ENCODE data around the gene BCAM. TPM values are rescaled to one million over a fixed set of nuclear protein-coding genes. Genes with fewer than 3 reads are reported as not detected.
"Not testable (repeated sequence)": the region's sequence is repeated elsewhere in the genome, so short reads cannot be mapped to it uniquely, and the experiment has no call there.

Gene BCAM
- total RNA-seq, 2 experiments from 2014 or later, result not detected

DNA sequence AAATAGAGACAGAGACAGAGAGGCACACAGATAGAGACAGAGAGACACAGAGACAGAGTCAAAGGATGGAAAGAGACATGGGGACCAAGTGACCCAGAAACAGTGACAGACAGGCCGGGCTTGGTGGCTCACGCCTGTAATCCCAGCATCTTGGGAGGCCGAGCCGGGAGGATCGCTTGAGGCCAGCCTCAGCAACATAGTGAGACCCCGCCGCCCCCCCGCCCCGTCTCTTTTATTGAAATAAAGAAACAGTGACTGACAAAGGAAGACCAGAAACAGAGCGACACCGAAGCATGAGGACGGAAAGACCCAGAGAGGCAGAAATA, 36.3 kb downstream of the BCAM start:
- POLR2A ChIA-PET, result no interaction called here
- ATAC-seq (ENCODE audit: low read depth), result no peak
- DNase-seq, result no peak
- peaks cover 17% of the 10 kb centered on the region for H3K4me1 Mint-ChIP-seq
- peak overlapping the region; percentile 85 for H3K4me3 Mint-ChIP-seq
- no peaks in the 10 kb centered on the region for H3K36me3 Mint-ChIP-seq
- peaks cover 31% of the 10 kb centered on the region for H3K27me3 Mint-ChIP-seq
- peak overlapping the region; percentile 87 for H3K27ac Mint-ChIP-seq
- no peaks in the 10 kb centered on the region for H3K9me3 Mint-ChIP-seq

DNA sequence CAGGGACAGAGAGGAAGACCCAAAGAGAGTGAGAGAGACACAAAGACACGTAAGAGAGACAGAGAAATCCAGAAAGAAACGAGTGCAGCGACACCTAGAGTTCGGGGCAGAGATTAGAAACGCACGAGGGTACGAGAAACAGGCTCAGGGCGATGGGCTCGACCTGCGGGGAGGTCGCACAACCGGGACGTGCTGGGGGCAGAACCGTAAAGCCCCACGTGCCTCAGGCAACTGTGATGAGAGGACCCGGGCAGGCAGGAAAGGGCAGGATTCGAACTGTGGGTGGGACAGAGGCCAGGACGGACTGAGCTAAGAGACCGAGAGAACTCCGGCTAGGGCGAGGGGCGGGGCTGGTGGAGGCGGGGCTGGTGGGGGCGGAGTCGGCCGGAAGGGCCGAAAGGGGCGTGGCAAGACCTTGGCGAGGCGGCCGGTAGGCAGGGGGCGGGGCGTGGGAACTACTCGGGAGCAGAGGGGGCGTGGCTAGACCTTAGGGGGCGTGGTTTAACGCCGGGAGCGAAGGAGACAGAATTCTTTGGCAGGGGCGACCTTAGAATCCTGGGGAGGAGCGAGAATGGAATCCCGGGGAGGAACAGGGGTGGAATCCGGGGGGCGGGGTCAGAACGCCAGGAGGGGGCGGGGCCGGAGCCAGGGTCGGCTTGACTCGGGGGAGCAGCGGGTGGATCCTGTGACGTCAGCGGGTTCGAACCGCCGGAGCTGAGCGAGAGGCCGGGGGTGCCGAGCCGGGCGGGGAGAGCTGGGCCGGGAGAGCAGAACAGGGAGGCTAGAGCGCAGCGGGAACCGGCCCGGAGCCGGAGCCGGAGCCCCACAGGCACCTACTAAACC, 36.9 kb downstream of the BCAM start, which contains the start of gene NECTIN2:
Gene NECTIN2, plus strand, starts transcription at position 686 of the 843 bp plus-strand sequence. CDS start 229 bp downstream, outside the sequence.
- Mint-ChIP-seq H3K9me3 (no peaks in the 10 kb centered on the region), H3K27ac (peak within 1 kb of the TSS; percentile 87), H3K4me1 (peaks cover 17% of the 10 kb centered on the region), H3K4me3 (peak within 1 kb of the TSS; percentile 85), H3K27me3 (peaks cover 31% of the 10 kb centered on the region), H3K36me3 (no peaks in the 10 kb centered on the region)
- peak; percentile 94 for DNase-seq
- POLR2A ChIA-PET, result no interaction called here
- ATAC-seq (ENCODE audit: low read depth), result peak; percentile 76

DNA sequence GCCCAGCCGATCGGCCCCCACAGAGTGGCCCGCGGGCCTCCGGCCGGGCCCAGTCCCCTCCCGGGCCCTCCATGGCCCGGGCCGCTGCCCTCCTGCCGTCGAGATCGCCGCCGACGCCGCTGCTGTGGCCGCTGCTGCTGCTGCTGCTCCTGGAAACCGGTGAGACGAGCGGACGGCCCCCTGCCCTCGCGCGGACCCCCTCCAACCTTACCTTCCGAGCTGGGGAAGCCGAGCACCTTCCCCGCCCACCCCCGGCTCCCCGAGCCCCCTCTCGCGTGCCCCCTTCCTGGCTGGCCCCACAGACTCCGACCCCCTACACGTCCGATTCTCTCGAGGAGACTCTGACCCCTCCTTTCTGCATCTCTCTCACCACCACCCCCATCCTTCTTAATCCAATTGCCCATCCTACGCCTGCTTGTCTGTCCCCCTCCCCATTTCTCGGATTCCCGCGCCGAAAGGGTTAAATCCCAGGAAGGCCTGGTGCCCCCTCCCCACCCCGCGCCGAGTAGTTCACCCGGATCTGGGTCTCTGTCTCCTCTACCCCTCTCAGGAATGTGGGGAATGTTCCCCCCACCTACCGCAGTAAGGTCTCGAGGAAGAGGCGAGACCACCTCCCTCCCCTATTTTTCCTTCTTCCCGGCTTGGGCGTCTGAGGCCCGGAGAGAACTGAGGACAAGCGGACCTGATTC, 37.7 kb downstream of the BCAM start:
- Mint-ChIP-seq H3K27ac (peak overlapping the region; percentile 27), H3K27me3 (peaks cover 33% of the 10 kb centered on the region), H3K9me3 (no peaks in the 10 kb centered on the region), H3K4me1 (peaks cover 18% of the 10 kb centered on the region), H3K36me3 (no peaks in the 10 kb centered on the region), H3K4me3 (peak overlapping the region; percentile 85)
- POLR2A ChIA-PET, result no interaction called here
- ATAC-seq (ENCODE audit: low read depth) (no peak), DNase-seq (peak; percentile 36)

DNA sequence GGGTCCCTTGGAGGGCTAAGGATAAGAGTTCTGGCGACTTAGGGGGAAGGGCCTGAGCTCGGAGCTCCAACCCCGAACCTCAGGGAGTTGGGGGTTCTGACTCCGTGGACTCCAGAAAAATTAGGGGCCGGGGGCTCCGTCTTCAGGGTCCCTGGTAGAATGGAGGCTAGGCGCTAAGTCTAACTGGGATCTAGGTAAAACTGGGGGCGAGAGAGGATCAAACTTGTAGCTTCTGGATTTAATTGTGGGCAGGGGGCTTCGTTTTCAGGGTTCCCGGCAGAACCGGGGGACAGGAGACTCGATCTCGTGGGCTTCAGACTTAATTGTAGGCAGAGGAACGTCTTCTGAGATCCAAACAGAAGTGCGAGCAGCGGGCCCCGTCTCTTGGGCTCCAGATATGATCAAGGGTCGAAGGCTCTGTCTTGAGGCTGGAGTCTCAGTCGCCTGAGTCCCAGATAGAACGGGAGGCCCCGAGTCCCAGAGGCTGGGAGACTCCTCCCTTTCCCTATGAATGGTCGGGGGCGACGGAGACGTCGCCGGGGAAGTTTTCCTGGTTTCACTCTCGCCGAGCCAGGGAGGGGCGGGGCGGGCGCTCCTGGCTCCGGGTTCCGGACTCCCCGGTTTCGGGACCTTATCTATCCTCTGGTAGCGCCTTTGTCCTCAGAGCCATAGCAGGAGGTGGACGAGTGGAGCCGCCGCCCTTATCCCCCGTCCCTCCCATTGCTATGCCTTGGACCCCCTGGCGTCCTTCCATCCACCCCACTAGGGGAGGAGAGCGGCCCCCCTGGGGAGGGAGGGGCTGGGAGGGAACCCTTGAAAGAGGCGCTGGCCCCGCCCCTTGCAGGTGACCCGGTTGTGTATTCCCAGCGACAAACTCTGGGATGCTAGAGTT, 38.5 kb downstream of the BCAM start:
- Mint-ChIP-seq H3K27ac (peak overlapping the region; percentile 27), H3K4me3 (peak overlapping the region; percentile 73), H3K9me3 (no peaks in the 10 kb centered on the region), H3K27me3 (peaks cover 36% of the 10 kb centered on the region), H3K36me3 (no peaks in the 10 kb centered on the region), H3K4me1 (peaks cover 20% of the 10 kb centered on the region)
- ATAC-seq (ENCODE audit: low read depth), result no peak
- POLR2A ChIA-PET, result no interaction called here
- DNase-seq, result peak; percentile 32

DNA sequence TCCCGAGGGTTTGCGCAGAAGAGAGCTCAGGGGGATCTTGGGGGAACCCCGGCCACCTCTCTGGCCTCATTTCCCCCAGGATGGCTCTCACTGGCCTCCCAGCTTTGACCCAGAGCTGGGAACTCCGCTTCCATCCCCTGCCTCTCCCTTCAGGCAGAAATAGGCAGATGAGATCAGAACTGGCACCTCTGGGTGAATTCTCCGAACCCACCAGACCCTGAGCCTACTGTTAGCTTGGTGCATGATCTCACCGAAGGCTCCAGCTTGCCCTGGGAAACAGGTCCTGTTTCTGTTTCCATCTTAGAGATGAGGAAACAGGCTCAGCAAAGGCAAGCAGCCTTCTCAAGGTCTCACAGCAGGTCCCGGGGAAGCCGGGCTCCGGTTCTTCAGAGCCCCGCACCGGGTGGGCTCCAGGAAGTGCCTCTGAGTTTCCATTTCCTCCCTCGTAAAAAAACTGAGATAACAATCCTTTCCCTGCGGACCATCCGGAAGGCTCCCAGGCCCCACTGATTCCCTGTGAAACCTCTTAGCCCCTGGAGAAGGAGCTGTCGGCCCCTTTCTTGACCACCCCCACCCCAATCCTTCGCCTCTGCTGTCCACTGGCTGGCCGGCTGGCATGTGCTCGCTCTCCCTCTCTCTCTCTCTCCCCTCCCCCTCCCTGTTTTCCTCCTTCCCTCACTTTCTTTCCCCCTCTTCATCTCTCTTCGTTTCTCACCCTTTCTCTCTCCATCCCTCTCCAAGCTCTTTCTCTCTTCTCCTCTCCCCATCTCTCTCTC, 39.3 kb downstream of the BCAM start:
- Mint-ChIP-seq H3K27ac (no peak overlapping the region), H3K36me3 (no peaks in the 10 kb centered on the region), H3K9me3 (no peaks in the 10 kb centered on the region), H3K4me3 (no peak overlapping the region), H3K27me3 (peaks cover 36% of the 10 kb centered on the region), H3K4me1 (peaks cover 20% of the 10 kb centered on the region)
- DNase-seq (no peak), ATAC-seq (ENCODE audit: low read depth) (no peak)
- POLR2A ChIA-PET, result no interaction called here

DNA sequence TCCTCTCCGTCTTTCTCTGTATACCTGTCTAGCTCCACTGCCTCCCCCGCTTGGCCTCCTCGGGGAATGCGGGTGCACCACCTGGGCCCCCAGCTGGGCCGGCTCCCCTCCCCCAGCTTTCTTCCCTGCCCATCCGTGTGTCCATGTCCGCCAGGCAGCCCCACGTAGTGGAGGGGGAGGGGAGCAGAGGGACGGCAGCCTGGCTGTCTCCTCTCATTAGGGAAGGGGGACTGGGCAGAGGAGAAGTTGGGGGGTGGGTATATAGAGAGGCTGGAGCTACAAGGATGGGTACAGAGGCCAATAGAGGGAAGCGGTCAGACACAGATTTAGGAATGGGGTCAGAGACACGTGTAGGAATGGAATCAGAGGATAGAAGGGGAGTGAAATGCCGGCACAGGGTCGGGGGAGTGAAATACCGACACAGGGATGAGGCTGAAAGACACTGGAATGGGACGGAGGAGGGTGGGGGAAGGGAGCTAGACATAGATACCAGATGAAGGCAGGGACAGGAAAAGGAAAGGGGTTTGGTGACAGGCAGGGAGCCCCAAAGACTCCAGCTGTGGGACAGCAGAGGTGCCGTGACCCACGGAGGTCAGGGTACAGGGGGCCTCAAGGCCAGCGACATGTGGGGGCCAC, 40.0 kb downstream of the BCAM start:
- no peak for DNase-seq
- no peak overlapping the region for H3K27ac Mint-ChIP-seq
- peaks cover 20% of the 10 kb centered on the region for H3K4me1 Mint-ChIP-seq
- no peak for ATAC-seq (ENCODE audit: low read depth)
- H3K27me3 Mint-ChIP-seq, result peaks cover 43% of the 10 kb centered on the region
- H3K4me3 Mint-ChIP-seq, result no peak overlapping the region
- H3K36me3 Mint-ChIP-seq, result no peaks in the 10 kb centered on the region
- no peaks in the 10 kb centered on the region for H3K9me3 Mint-ChIP-seq
- POLR2A ChIA-PET, result no interaction called here

DNA sequence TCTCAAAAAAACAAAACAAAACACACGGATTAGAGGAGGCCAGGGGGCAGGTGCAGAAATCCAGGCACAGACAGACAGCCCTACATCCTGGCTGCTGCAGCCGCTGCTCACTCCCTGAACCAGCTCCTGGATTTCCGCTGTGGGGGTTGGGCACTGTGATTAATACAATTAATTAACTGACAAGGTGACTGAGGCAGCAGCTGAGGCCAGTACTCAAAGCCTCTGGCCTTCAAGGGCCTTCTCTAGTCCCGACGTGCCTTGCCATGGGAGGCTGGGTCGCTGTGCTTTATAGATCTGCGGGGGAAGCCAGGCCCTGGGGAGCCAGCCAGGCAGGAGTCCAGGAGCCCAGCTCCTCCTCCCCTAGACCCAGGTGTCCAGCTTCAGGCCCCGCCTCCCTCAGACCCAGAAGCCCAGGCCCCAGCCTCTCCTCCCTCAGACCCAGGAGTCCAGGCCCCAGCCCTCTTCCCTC, 41.8 kb downstream of the BCAM start:
- Mint-ChIP-seq H3K27ac (no peak overlapping the region), H3K4me1 (peaks cover 12% of the 10 kb centered on the region), H3K27me3 (peaks cover 40% of the 10 kb centered on the region), H3K9me3 (no peaks in the 10 kb centered on the region), H3K4me3 (no peak overlapping the region), H3K36me3 (no peaks in the 10 kb centered on the region)
- DNase-seq (no peak), ATAC-seq (ENCODE audit: low read depth) (no peak)
- POLR2A ChIA-PET, result no interaction called here

DNA sequence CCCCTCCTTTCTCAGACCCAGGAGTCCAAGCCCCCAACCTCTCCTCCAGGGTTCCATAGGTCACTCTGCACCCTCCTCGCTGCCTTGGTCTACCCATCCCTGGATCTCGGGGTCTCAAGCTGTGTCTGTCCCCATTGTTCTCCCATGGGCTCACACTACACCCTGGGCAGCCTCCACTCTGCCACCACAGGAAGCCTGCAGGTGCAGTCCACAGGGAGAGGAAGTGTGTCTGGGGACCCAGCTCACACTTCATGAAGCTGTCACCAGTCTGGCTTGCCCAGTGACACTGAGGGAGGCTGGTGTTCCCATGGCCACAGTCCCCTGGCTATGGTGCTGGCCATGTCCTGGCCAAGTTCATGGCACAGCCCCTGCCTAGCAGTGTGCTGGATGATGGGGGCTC, 42.5 kb downstream of the BCAM start:
- DNase-seq, result no peak
- H3K36me3 Mint-ChIP-seq, result no peaks in the 10 kb centered on the region
- H3K27ac Mint-ChIP-seq, result no peak overlapping the region
- H3K4me3 Mint-ChIP-seq, result no peak overlapping the region
- H3K9me3 Mint-ChIP-seq, result no peaks in the 10 kb centered on the region
- POLR2A ChIA-PET, result no interaction called here
- peaks cover 15% of the 10 kb centered on the region for H3K4me1 Mint-ChIP-seq
- ATAC-seq (ENCODE audit: low read depth), result peak; percentile 51
- peaks cover 40% of the 10 kb centered on the region for H3K27me3 Mint-ChIP-seq

DNA sequence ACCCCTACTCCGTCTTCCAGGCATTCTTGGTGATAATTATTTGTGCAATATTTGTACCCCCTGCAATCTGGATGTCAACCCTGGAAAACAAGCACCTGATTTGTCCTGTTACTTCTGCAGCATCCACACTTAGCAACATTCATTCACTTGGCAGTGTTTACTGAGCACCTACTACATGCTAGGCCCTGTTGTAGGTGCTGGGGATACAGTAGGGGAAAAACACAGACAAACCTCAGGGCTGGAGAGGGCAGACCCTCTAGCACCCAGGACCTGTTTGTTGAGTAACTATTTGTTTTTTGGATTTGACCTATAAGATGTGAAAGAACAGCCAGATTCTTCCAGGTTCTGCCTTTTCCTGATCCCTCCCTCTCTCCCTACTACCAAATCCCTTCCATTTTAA, 46.7 kb downstream of the BCAM start:
- Mint-ChIP-seq H3K4me1 (peaks cover 13% of the 10 kb centered on the region), H3K36me3 (no peaks in the 10 kb centered on the region), H3K27ac (no peak overlapping the region), H3K27me3 (peaks cover 12% of the 10 kb centered on the region), H3K4me3 (no peak overlapping the region), H3K9me3 (no peaks in the 10 kb centered on the region)
- ATAC-seq (ENCODE audit: low read depth) (no peak), DNase-seq (no peak)
- POLR2A ChIA-PET, result no interaction called here

DNA sequence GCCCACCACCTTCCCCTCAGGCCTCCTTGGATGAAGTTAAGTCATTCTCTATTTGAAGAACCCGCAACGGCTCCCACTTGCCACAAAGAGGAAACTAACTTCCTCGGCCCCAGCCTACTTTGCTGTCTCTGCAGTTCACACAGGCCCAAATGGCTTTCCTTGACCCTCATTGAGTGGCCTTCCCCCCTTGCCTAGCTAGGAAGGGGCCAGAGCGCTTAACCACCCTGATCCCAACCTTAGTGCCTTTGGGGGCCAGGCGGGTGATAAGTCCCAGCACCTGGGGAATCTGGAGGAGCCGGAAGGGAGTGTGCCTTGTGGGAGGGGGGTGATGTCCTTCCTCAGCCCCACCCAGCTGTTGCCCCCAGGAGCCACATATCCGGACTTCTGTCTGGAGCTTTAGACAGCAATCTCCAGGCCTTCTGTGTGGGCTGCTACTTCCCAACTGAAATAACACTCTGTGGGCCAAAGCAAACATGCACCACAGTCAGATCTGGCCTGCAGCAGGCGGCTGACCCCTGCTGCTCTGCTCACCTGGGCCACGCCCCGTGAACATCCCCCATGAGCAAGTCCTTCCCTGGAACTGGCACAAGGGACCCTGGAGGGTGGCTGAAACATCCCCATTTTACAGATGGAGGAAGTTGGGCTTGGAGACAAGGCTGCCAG, 47.6 kb downstream of the BCAM start:
- no peaks in the 10 kb centered on the region for H3K36me3 Mint-ChIP-seq
- peaks cover 12% of the 10 kb centered on the region for H3K27me3 Mint-ChIP-seq
- no peak for DNase-seq
- no peaks in the 10 kb centered on the region for H3K9me3 Mint-ChIP-seq
- H3K4me3 Mint-ChIP-seq, result no peak overlapping the region
- no peak for ATAC-seq (ENCODE audit: low read depth)
- H3K4me1 Mint-ChIP-seq, result peaks cover 9% of the 10 kb centered on the region
- peak overlapping the region; percentile 22 for H3K27ac Mint-ChIP-seq
- POLR2A ChIA-PET, result interaction anchor here (0.6 kb wide), 1 partner anchor 49 kb away, joined by 3 read pairs; no protein-coding TSS in a partner anchor

DNA sequence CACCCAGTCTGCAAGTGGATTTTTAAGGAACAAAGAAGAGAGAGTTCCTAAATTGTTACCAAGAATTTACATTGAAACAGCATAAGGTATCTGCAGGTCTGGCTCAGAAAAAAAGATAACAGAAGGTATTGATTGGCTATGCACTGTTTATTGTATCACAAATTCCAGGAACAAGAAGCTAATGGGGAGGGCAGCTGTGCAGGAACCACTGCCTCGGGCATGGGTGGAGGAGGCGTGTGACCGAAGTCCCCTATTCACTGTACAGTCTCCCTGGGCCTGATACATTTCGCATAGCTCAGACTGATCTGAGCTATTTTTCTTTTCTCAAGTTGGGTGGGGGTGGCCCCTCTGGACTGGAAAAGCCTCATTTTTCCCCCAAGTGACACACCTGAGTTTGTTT, 48.9 kb downstream of the BCAM start:
- peaks cover 15% of the 10 kb centered on the region for H3K27me3 Mint-ChIP-seq
- no peak overlapping the region for H3K4me3 Mint-ChIP-seq
- ATAC-seq (ENCODE audit: low read depth) (no peak), DNase-seq (no peak)
- peaks cover 7% of the 10 kb centered on the region for H3K4me1 Mint-ChIP-seq
- no peak overlapping the region for H3K27ac Mint-ChIP-seq
- POLR2A ChIA-PET, result no interaction called here
- no peaks in the 10 kb centered on the region for H3K9me3 Mint-ChIP-seq
- no peaks in the 10 kb centered on the region for H3K36me3 Mint-ChIP-seq

DNA sequence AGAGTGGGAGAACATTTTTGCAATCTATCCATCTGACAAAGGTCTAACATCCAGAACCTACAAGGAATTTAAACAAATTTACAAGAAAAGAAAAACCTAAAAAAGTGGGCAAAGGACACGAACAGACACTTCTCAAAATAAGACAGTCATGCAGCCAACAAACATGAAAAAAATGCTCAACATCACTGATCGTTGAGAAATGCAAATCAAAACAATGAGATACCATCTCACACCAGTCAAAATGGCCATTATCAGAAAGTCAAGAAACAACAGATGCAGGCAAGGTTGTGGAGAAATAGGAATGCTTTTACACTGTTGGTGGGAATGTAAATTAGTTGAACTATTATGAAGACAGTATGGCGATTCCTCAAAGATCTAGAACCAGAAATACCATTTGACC, 52.7 kb downstream of the BCAM start:
- DNase-seq; H3K9me3 Mint-ChIP-seq; H3K27me3 Mint-ChIP-seq; POLR2A ChIA-PET; H3K36me3 Mint-ChIP-seq; H3K27ac Mint-ChIP-seq; H3K4me3 Mint-ChIP-seq; H3K4me1 Mint-ChIP-seq; ATAC-seq (ENCODE audit: low read depth): not testable (repeated sequence)

All from activated naive CD8-positive, alpha-beta T cell treated with anti-CD3 and anti-CD28 coated beads, Interleukin-2, amount 10 ng/mL, durations not matched to agents 7 days and 5 days (primary cell).